GM18909 (cell line): ENCODE measurements around the gene MAD1L1.

Experiments used
- ATAC-seq: cut with Tn5 transposase; IDR thresholded peaks from one replicate; pipeline ENCODE4 v1.9.1; 2021; ENCODE audit warnings: mild to moderate bottlenecking; ENCODE audit not compliant: unreplicated experiment, poor library complexity

MAD1L1 gene

DNA sequence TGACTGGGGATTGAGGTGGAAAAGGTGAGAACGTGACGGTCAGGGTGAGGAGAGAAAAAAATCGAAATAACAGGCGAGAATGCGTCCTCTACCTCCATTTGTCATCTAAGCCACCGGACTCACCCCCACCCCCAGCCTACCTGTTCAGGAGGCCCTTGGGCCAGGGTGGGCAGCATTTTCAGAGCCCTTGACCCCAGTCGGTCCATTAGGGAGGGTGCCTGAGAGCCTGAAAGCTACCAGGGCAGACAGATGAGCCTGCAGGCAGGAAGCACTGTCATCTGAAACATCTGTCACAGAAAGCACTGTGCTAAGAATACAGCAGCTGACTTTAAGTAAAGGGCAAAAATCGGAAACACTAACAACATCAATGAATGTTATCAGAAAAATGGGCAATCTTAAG, 47.0 kb downstream of the MAD1L1 start:
- ATAC-seq = no peak

DNA sequence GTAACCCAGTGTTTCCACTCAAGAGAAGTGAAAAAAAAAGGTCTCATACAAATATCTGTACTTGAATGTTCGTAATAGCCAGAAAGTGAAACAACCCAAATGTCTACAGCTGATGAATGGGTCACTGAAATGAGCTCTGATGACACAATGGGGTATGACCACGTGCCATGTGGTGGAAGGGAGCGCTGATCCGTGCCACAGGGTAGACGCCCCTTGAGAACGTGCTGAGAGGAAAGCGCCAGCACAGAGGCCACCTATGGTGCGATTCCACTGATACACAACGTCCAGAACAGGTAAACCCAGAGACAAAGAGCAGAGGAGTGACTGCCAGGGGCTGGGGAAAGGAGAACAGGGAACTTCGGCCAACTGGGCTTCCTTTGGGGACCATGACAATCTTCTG, 50.3 kb downstream of the MAD1L1 start:
- ATAC-seq = no peak

DNA sequence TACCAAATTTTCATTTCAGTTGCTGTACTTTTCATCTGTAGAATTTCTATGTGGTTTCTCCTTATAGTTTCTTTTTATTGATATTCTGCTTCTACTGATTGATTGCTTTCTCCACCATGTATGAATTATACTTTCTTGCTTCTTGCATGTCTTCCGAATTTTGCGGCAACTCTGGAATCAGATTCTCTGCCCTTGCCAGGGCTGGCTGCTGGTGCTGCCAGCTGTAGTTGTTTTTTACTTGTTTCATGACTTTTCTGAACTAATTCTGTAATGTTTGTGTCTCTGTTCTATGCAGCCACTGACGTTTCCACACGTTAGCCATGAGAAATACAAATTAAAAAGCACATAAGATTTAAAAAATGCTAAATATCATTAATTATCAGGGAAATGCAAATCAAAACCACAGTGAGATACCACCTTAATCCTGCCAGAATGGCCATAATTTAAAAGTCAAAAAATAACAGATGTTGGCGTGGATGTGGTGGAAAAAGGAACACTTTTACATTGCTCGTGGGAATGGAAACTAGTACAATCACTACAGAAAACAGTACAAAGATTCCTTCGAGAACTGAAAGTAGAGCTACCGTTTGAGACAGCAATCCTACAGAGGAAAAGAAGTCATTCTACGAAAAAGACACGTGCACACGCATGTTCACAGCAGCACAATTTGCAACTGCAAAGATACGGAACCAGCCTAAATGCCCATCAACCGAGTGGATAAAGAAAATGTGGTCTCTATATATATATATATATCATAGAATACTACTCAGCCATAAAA, 51.5 kb downstream of the MAD1L1 start:
- ATAC-seq = no peak

DNA sequence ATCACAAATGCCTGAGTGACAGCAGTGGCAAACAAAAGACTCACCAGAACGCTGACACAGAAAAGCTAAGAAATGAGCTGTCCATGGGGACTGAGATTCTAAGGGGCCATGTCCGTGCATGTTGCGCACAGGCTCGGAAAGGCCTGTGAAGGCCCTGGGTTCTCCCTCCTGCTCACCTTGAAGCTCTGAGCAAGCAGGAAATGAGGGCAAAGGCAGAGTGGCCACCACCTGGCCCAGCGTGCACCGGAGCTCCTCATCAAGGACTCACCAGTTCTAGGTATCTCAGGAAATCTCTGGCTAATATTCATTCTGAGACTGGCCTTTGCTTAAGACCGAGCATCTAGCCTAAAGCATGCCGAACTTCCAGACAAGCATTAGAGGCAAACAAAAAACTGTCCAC, 52.7 kb downstream of the MAD1L1 start:
- ATAC-seq = no peak

DNA sequence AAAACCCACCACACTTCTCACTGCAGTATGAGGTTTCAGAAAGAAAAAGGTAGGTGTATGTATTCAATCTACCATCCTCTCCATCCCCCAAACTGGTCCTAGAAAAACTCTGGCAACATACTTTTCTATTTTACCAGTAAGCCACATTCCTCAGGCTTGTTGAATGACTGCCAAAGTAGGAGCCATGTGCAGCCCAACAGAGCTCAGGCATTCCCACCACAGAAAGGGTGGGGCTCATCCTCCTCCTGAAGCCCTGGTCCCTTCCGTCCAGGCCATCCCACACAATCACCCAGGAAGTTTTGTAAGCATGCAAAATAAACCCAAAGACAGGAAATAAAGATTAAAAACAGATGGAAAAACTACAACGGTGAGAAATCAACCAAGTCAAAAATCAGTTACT, 57.2 kb downstream of the MAD1L1 start:
- ATAC-seq = no peak

DNA sequence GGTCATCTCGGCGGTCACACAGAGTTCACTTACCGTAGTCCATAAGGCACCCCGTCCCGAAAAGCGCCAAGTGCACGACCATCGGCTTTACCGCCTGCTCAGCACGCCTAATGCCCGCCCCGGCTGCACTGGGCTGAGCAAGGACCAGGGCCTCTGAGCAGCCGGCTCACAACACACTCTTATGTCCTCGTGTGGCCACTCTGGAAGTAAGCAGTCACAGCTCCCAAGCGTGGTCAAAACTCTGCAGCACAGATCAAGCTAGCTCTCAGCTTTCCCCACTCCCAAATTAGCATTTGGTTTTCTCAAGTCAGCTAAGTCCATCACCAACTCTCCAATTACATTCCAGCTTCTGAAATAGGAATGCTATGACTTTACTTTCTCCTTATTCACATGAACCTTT, 57.7 kb downstream of the MAD1L1 start:
- no peak for ATAC-seq

DNA sequence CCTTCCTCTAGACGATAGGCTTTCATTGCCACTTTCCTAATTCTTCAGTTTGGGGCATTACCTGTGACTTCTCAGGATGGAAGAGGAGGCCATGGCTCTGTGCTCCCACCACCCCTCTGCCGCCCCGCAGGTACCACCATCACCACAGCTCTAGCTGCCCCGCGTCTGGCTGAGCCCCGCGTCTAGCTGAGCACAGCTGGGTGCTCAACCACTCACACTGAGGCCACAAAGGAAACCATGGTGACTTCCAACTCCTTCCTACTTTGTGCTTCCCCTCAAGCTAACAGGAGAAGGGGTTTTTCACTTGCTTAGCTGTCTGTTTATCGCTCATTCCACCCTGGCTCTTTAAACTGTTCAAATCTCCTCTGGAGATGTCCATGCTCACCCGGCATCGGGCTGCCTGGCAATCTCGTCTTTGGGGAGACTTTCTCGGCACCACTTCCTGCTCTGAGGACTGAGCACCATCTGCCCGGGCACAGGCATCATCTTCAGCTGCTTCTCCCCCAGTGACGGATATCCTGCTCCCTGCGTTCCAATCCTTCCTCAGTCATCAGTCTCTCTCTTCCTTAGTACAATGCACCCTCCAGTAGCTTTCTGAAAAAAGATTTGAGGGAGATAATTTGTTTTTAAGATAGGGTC, 59.4 kb downstream of the MAD1L1 start:
- no peak for ATAC-seq

DNA sequence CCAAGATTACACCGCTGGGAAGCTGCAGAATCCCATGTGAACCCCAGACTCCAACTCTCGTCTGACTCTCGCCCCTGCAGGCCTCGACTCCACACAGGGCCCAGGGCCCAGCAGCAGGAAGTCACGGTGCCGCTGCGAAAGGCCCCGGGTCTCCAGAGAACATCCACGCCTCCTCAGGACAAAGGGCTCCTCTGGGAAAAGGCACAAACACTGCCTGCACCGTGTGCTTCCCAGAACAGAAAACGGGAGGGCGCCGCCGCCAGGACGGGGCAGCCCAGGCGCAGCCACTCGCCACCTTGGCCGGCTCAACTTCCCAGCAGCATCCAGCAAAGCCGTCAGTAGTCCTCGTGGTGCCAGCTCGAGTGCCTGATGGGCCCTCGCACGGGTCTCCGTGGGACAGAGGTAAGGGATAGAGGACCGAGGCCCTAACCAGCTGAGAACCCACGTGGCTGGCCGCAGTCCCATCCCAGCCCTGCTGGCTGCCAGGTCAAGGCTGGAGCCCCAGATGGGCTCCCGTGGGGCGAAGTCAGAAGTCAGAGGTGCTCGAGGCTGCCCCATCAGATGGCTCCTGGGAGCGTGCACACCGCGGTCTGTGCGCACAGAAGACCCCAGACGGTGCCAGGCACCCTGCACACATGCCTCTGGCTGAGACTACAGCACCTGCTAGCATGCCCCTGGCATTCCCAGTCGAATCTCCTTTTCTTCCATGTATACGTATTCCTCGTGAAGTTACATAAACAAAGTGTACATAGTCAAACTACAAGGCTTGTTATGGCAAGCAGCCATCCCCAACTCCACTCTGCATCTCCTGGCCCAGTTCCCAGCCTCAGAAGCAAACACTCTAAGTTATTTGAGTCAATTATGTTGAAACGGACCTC, 60.2 kb downstream of the MAD1L1 start:
- no peak for ATAC-seq

DNA sequence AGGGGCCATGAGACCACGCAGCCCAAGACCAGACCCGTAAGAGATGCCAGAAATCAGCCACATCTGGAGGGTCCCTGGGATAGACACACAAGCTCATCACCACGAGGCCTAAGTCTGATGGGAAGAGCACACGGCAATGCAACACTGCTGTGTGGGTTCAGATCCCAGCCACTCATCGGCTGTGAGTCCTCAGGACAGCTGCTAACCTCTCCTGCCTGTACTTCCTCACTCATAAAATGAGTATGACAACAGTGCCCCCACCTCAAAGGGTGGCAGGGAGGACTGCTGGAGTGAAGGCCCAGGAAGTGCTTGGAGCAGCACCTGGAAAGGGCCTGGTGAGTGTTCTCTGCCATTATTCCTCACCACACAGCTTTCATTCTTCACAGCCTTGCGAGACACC, 60.9 kb downstream of the MAD1L1 start:
- no peak for ATAC-seq

DNA sequence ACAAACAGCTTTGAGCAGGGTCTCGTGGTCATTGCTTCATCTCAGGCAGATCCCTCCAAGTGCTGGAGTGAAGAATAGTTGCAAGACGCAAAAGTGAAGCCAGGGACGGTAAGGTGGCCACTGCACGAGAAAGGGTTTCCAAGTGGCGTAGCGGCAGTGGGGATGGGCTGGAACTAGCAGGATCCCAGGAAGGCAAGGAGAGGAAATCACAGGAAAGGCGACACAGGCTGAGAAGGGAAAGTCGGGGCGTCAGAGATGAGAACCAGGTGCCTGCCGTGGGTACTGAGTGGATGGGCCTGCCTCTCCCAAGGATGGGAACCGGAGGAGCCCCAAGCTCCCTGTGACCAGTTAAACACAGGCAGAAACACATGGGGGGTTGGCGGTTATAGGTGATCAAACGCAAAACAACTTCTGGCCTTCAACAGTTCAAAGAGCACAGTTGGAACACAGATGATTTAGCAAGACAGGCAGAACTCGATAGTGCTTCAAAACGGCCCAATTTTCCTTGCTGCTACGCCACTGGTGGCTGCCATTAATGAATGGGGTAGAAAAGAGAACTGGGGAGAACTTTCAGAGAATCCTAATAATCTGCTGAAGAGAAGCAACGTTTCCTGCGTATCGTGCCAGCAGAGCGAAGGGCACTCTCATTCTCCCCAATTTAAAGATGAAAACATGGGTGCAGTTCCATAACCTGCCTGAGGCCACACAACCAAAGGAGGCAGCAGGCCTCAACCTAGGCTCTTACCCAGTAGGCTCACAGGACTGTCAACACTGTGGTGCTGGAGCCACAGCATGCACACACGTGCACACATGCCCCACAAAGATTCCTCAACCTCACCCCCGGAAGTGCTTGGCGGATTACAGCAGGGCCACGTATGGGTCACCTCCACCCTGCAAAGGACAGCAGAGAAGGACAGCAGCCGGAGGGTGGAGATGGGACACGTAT, 61.9 kb downstream of the MAD1L1 start:
- no peak for ATAC-seq

DNA sequence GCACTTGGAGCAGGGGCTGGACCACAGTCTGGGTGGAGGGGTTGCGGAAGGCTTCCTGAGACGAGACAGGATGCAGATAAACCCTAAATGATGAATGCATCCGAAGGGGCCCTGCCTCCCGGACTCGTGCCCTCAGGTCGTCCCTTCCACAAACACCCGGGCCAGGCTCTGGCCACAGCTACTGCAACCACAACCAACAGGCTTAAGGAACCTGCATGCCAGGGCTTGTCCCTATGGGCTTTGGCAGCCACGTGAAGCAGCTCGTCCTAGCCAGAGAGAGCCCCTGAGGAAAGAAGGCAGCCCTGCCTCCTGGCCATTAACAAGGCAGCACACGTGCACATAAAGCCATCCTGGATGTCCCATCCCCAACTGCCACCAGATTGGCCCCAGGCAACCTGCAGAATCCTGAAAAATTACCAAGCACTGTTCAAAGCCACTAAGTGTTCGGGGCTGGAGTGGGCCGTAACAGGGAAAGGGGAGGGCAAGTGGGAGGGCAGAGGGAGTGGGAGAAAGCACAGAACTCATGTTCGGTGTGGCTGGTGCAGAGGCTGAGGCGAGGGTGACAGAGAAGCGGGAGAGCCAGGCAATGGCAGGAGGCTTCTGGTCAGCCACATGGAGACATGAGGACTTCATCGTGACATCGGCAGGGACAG, 62.7 kb downstream of the MAD1L1 start:
- ATAC-seq = no peak

DNA sequence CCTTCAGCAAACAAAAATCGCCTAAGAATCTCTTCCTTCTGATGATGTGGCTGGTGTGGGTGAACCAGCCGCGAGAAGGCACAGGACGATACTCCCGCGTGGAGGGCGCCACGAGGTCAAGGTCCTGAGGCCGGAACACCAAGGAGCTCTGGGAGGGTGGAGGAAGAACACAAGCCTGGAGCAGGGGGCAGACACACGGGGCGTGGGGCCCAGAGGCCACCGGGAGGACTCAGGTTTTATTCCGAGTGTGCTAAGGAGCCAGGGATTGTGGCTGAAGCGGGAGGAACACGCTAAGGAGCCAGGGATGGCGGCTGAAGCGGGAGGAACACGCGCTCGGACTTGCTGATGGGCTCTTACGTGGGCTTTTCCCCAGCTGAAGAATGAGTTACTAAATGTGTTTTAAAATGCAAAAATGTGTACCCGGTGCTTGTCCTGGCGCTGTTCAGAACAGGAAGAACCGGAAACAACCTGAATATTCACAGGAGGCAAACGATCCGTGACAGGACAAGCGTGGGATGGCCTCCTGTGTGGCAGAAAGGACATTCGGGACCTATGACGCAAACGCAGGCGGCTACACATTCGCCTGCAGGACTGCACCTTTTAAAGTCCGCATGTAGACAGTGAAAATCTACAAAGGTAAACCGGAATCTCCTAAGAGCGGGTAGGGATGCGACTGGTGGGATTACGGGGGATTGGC, 64.0 kb downstream of the MAD1L1 start:
- ATAC-seq = no peak

DNA sequence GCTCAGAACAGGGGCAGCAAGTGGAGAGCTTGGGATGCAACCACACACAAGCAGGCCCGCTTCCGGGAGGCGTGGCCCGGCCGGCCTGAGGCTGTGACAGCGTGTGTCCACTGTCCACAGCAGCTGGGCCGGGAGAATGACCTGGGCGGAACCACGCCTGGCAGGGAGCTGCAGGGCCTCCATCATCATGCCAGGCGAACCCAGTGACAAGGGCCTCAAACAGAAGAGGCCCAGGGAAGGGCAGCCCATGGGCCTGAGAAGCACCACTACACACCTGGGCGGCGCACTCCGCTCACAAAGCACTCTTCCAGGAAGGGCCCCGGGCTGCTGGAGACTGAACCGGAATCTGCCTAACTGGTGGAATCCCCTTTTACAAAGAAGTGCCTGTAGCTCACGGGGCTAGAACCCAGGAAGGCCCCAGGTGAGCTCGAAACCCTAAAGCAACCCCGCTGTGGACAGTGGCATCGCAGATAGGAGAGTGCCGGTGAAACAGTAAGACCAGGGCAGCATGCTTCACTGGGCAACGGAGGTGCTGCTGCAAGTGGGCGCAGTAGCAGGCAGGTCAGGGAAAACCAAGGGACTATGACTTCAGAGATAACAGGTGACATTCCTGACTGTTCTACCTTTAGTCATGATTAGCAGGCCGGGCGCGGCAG, 66.0 kb downstream of the MAD1L1 start:
- ATAC-seq = no peak

DNA sequence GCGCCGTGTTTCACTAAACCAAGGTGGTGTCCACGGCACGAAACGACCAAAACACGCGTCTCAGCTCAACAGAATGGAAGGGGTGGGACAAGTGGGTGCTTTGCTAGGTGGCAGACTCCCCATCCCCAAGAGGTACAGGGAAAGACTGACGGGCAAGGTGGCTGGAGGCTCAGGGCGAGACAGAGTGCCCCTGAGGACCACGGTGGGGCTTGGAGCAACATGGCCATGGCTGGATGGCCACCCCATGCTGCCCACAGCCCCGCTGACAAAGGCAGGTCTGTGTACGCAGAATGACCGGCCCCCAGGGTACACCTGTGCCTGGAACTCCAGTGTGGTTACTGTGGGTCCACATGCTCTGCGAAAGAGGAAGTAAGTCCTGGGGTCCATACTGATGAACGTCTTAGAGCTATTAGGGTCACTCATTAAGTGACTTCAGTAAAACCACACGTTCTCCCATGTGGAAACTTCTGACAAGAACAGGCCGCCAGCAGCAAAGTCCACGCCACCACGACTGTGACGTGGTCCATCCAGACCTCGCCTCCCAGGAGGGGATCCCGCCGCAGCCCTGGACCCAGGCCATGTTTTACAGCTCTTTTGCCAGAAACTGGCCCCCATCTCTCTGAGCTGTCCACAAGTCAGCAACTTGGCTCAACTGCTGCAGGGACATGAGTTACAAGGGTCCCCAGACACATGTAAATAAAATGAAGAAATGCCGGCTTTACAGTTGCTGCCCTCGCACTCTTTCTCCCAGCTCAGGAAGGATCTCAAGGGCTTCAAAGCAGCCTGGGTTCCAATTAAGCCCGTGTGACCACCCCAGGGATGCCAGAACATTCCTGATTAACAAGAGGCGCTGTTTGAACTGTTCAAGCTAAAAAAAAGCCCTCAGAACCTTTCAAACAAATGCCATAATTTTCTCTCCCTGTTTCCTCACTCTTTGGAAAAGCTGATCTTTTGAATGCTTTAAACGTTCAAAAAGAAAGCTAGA, 66.8 kb downstream of the MAD1L1 start:
- peak; percentile 96 for ATAC-seq

DNA sequence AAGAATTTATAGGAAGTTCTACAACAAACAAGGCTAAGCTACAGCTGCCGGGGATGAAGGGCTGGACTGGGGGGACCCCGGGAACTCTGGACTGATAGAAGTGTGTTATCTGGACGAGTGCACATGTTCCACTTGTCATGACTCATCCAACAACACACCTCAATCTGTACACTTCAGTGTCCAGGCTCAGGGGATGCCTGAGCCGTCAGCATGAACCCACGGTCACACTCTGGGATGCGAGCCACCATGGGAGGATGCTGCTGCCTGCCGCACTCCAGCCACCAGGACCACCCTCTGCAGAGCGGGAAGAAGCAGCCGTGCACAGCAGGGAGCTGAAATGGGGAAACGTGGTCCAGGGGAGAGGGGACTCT, 67.5 kb downstream of the MAD1L1 start:
- ATAC-seq = no peak

DNA sequence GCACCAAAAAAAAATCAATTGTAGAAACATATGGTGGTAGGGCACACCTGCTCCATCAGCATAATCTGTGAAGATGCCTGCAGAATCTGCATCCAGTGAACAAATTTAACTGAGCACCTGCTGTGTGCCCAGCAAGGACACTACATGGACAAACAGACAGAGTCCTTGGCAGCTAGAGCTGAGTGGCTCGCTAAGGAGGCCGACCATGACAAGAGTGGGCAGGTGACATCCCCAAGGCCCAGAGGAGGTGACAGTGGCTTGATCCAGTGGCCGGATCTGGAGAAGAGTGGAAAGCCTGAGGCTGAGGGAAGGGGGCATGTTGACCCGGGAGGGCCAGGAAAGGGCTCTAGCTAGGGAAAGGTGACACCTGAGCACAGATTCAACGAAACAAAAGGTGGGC, 68.1 kb downstream of the MAD1L1 start:
- no peak for ATAC-seq
